GM21825 (cell line): ENCODE measurements around the gene CTXND2.

Experiments used
- ATAC-seq: cut with Tn5 transposase; IDR thresholded peaks from one replicate; pipeline ENCODE4 v1.9.1; 2021; ENCODE audit warnings: mild to moderate bottlenecking, moderate library complexity; ENCODE audit not compliant: unreplicated experiment

The CTXND2 gene

GRCh38 chr1:150960646-150961045, 73.7 kb downstream of the CTXND2 start:
- no peak for ATAC-seq

DNA sequence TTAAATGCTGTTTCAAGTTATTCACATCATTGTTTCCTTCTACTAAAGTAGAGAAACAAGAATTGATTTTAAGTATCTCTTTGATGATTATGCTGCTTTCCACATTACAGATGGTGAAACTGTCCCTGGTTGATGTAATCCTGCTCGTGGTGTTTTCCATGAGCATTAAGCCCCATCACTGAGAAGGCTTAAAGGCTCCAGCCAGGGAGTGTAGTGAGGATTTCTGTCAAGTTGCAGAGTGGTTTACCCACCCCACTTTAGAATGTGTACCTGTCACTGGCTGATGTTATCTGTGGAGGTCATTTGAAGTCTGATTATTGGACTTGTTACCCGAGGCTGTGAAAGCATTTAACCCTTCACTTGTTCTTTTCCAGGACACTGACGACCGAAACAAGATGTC, 74.8 kb downstream of the CTXND2 start:
- no peak for ATAC-seq
